ENCODE measurements around the gene MBTD1. TPM values are rescaled to one million over a fixed set of nuclear protein-coding genes. Genes with fewer than 3 reads are reported as not detected.

Gene MBTD1
- total and polyA plus RNA-seq, 9 of the 15 experiments (the other 6 are each of a cell fraction or from before 2014, with no cell fraction given), result 2.1 to 26.3 (median 13.3) TPM

DNA sequence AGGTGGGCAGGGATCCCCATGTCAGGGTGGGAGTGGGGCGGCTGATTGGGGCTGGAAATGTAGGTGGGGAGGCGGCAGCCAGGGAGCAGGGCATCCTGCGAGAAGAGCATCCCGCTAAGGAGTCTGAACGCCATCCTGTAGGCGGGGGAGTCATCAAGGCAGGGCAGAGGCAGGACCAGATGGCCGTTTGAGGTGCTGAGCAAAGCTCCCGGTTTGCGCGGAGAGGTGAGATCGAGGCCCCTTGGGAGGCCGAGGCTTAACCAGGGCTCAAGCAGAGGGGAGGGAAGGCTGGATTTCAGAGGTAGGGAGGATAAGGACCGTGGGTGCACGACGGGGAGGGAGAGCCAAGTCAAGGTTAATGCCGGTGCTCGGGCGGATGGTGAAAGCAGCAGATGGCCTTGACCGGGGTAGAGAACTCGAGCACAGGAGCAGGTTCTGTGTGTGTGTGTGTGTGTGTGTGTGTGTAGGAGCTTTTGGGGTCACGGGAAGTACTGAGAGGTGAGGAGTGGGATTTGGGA is 94.1 kb downstream of the MBTD1 start (continued):
- TF ChIP-seq, protein P1, sequence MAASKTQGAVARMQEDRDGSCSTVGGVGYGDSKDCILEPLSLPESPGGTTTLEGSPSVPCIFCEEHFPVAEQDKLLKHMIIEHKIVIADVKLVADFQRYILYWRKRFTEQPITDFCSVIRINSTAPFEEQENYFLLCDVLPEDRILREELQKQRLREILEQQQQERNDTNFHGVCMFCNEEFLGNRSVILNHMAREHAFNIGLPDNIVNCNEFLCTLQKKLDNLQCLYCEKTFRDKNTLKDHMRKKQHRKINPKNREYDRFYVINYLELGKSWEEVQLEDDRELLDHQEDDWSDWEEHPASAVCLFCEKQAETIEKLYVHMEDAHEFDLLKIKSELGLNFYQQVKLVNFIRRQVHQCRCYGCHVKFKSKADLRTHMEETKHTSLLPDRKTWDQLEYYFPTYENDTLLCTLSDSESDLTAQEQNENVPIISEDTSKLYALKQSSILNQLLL (CRISPR knock-in tag; IDR thresholded peaks at IDR 0.05; ENCODE audit: borderline replicate concordance), result no peak
- no peak for TF ChIP-seq ZNF436 (CRISPR knock-in tag; IDR thresholded peaks at IDR 0.05)
- TF ChIP-seq MLLT1 (IDR thresholded peaks at IDR 0.05), result peak; percentile 82 to 83; a peak in 3 of 4 replicates
- no peak; the same call in 1 of the 2 replicates for TF ChIP-seq RNF2 (IDR thresholded peaks at IDR 0.05)
- TF ChIP-seq ARID4B (CRISPR knock-in tag; IDR thresholded peaks at IDR 0.05), result no peak; the same call in 1 of the 2 replicates
- no peak for TF ChIP-seq PHB (CRISPR knock-in tag; IDR thresholded peaks at IDR 0.05)
- TF ChIP-seq, protein P2, sequence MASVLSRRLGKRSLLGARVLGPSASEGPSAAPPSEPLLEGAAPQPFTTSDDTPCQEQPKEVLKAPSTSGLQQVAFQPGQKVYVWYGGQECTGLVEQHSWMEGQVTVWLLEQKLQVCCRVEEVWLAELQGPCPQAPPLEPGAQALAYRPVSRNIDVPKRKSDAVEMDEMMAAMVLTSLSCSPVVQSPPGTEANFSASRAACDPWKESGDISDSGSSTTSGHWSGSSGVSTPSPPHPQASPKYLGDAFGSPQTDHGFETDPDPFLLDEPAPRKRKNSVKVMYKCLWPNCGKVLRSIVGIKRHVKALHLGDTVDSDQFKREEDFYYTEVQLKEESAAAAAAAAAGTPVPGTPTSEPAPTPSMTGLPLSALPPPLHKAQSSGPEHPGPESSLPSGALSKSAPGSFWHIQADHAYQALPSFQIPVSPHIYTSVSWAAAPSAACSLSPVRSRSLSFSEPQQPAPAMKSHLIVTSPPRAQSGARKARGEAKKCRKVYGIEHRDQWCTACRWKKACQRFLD (CRISPR knock-in tag; IDR thresholded peaks at IDR 0.05), result peak; percentile 6; the same call in 1 of the 2 replicates
- no peak for TF ChIP-seq ZNF644 (tag; IDR thresholded peaks at IDR 0.05; ENCODE audit: low read depth)
- no peak for TF ChIP-seq PPARD (CRISPR knock-in tag; IDR thresholded peaks at IDR 0.05)
- no peak for TF ChIP-seq ZNF431 (CRISPR knock-in tag; IDR thresholded peaks at IDR 0.05)
- no peak for TF ChIP-seq KAT8 (IDR thresholded peaks at IDR 0.05; ENCODE audit: low read depth)
- TF ChIP-seq ZNF354B (CRISPR knock-in tag; IDR thresholded peaks at IDR 0.05), result no peak
- TF ChIP-seq SNIP1 (IDR thresholded peaks at IDR 0.05; ENCODE audit: low read depth), result no peak
- no peak for TF ChIP-seq NCOA2 (IDR thresholded peaks at IDR 0.05; ENCODE audit: partially characterized antibody in 2 of 2)
- peak; percentile 59; the same call in 1 of the 2 replicates for TF ChIP-seq ZEB2 (IDR thresholded peaks at IDR 0.05)
- no peak for TF ChIP-seq ZNF584 (CRISPR knock-in tag; IDR thresholded peaks at IDR 0.05; ENCODE audit: low read depth)
- no peak for TF ChIP-seq ZNF707 (CRISPR knock-in tag; conservative IDR thresholded peaks at IDR 0.05)
- no peak for TF ChIP-seq ZKSCAN3 (CRISPR knock-in tag; IDR thresholded peaks at IDR 0.05)
- TF ChIP-seq TEAD4 (IDR thresholded peaks at IDR 0.05; ENCODE audit: low read length), result no peak
- TF ChIP-seq TEAD4 (CRISPR knock-in tag; IDR thresholded peaks at IDR 0.05; ENCODE audit: borderline replicate concordance), result no peak
- no peak for TF ChIP-seq ZNF184 (CRISPR knock-in tag; IDR thresholded peaks at IDR 0.05)
